HepG2 (cell line): ENCODE measurements around the gene COMMD1. TPM values are rescaled to one million over a fixed set of nuclear protein-coding genes. Genes with fewer than 3 reads are reported as not detected.

Experiments used
- ATAC-seq: fragments of 200-7000 bp; cut with Tn5 transposase; 3 replicates; pipeline ENCODE4 v1.9.1; 2020; ENCODE audit warnings: mild to moderate bottlenecking, moderate library complexity
- Bru-seq: library from RNA; stranded (reverse); fragments of 400-500 nt; gene quantifications from one replicate; lab custom pipeline; 2021; lab: Mats Ljungman, UMichigan
- BruChase-seq, 2 experiments: library from RNA; stranded (reverse); fragments of 400-500 nt; gene quantifications; one replicate each; lab custom pipeline; 2021; lab: Mats Ljungman, UMichigan
- BruUV-seq: library from RNA; stranded (reverse); fragments of 400-500 nt; replicated peaks from 2 replicates; lab custom pipeline; 2021; lab: Mats Ljungman, UMichigan
- CTCF ChIA-PET: fragments of 300-600 bp; formaldehyde crosslinking; extraction: SDS; loops from one replicate; lab custom pipeline; 2021; ENCODE audit warnings: low total read pairs, inconsistent platforms, low intra/inter-chr PET ratio; lab: Yijun Ruan, JAX
- POLR2A ChIA-PET: fragments of 350-600 bp; sonication (Branson Sonifier 250); formaldehyde crosslinking; loops from one replicate; lab custom pipeline; 2020; ENCODE audit warnings: antibody characterized with exemption, inconsistent platforms; lab: Yijun Ruan, JAX
- DNase-seq: peaks from one replicate; pipeline ENCODE4 v3.0.0-alpha.2; 2015; ENCODE audit warnings: low spot score
- FAIRE-seq: peaks from 3 replicates; lab custom pipeline; 2011; peaks lifted over from hg19 to GRCh38; lab: Jason Lieb, UNC
- H2AFZ ChIP-seq: one replicate; pipeline ENCODE4 v1.6.1; 2011; ENCODE audit warnings: low read length, inconsistent platforms
- H3K27ac ChIP-seq: fragments of 300-600 bp; 3 replicates; pipeline ENCODE4 v1.8.0; 2011; ENCODE audit warnings: mixed run types, mild to moderate bottlenecking, mixed read lengths, low read length, inconsistent platforms; ENCODE audit not compliant: insufficient read depth; ENCODE audit errors: extremely low read length
- H3K27me3 ChIP-seq, 2 experiments: fragments of 200-600 bp in 1 of 2; 2 replicates in 1 of 2; 3 replicates in 1 of 2; pipeline versions ENCODE4 v1.6.0 to v1.8.0; 2011; ENCODE audit warnings: low read length in 2 of 2, mild to moderate bottlenecking in 2 of 2, moderate library complexity in 2 of 2, inconsistent platforms in 1 of 2; ENCODE audit not compliant: insufficient read depth in 2 of 2, control insufficient read depth in 1 of 2
- H3K36me3 ChIP-seq, 2 experiments: fragments of 200-600 bp in 1 of 2; replicated peaks in 1 of 2; 2 replicates in 1 of 2; 3 replicates in 1 of 2; pipeline versions ENCODE4 v1.5.1 to v1.8.0; 2011; ENCODE audit warnings: low read length in 2 of 2, inconsistent platforms in 1 of 2; ENCODE audit not compliant: insufficient read depth in 2 of 2, control insufficient read depth in 1 of 2
- H3K4me1 ChIP-seq: 2 replicates; pipeline ENCODE4 v1.5.1; 2012; ENCODE audit warnings: low read length, inconsistent platforms; ENCODE audit not compliant: insufficient read depth
- H3K4me2 ChIP-seq: 2 replicates; pipeline ENCODE4 v1.6.0; 2011; ENCODE audit warnings: low read depth, low read length, inconsistent platforms
- H3K4me3 ChIP-seq, 3 experiments: fragments of 200-600 bp in 1 of 3; sonication (generic), shearing (Covaris generic) in 1 of 3; replicated peaks in 1 of 3; 2 replicates each; pipeline ENCODE4 v1.5.1; 2011 to 2016; ENCODE audit warnings: low read length in 3 of 3, inconsistent platforms in 2 of 3, low read depth in 2 of 3, mild to moderate bottlenecking in 2 of 3, control low read depth in 1 of 3, mixed read lengths in 1 of 3; ENCODE audit not compliant: insufficient read depth in 1 of 3
- H3K79me2 ChIP-seq: one replicate; pipeline ENCODE4 v1.6.1; 2011; ENCODE audit warnings: low read length, inconsistent platforms; ENCODE audit not compliant: insufficient read depth
- H3K9ac ChIP-seq: 2 replicates; pipeline ENCODE4 v1.6.0; 2011; ENCODE audit warnings: mild to moderate bottlenecking, low read depth, low read length, inconsistent platforms; ENCODE audit not compliant: insufficient read depth
- H3K9me3 ChIP-seq: 2 replicates; pipeline ENCODE4 v1.5.1; 2012; ENCODE audit warnings: mild to moderate bottlenecking, low read length
- H4K20me1 ChIP-seq: 2 replicates; pipeline ENCODE4 v1.6.0; 2011; ENCODE audit warnings: inconsistent platforms, mild to moderate bottlenecking, low read length, moderate library complexity; ENCODE audit not compliant: insufficient read depth
- PRPF4 ChIP-seq: fragments of 200-400 bp; formaldehyde crosslinking; IDR thresholded peaks from 2 replicates; pipeline ENCODE4 v1.6.1; 2016; ENCODE audit warnings: low read length, low read depth; ENCODE audit not compliant: poor library complexity, severe bottlenecking
- WGBS: methylation state at CpG from one replicate; pipeline ENCODE4 v1.1.6; 2017; ENCODE audit warnings: low lambda C conversion rate; 5-methylcytosine and 5-hydroxymethylcytosine counted together
- in situ Hi-C: cut with HindIII; loops from 2 replicates; pipeline ENCODE4 v1.10.0; 2017; ENCODE audit warnings: low pct_unique_long_range_greater_than_20kb; ENCODE audit not compliant: extremely low pct_ligation_motif_present
- intact Hi-C: fragments of 100-400 bp; cut with micrococcal nuclease; formaldehyde crosslinking; loops from one replicate; pipeline ENCODE4 v1.10.0; 2022; ENCODE audit not compliant: unreplicated experiment
- long read RNA-seq, 2 experiments: library from RNA in 1 of 2; library from polyadenylated mRNA in 1 of 2; stranded (forward) in 1 of 2; unstranded in 1 of 2; transcript quantifications; one replicate each; pipeline ENCODE4 v2.0.0, GENCODE V29; 2019 to 2022
- polyA minus RNA-seq, 3 experiments: library from RNA; depleted of rRNA, polyadenylated mRNA; stranded (reverse); fragments of >200 nt; gene quantifications; 2 replicates each; pipeline ENCODE4 v1.2.3, GENCODE V29; 2011; ENCODE audit warnings: low replicate concordance in 1 of 3
- polyA plus RNA-seq, 8 experiments: library from polyadenylated mRNA; depleted of rRNA in 3 of 8; stranded (reverse) in 7 of 8; unstranded in 1 of 8; fragments of >200 nt; fragmentation: Illumina TruSeq in 4 of 8; extraction: Trizol in 4 of 8; gene quantifications; 2 replicates each; pipeline versions ENCODE4 v1.2.1 to v1.2.3, GENCODE V29; 2011 to 2016; ENCODE audit warnings: low read depth in 4 of 8, missing spikeins in 1 of 8, mixed read lengths in 1 of 8; ENCODE audit not compliant: insufficient read depth in 1 of 8
- total RNA-seq, 5 experiments: library from RNA; depleted of rRNA; stranded (reverse); fragments of >200 nt; fragmentation: Illumina TruSeq; extraction: Trizol; gene quantifications; 2 replicates each; pipeline ENCODE4 v1.2.3, GENCODE V29; 2016; ENCODE audit warnings: low read depth in 1 of 5
- TF ChIP-seq, protein P1 (sequence below): sonication (generic); formaldehyde crosslinking; IDR thresholded peaks from 2 replicates; pipeline ENCODE4 v1.5.1; 2020; ENCODE audit warnings: mild to moderate bottlenecking, missing genetic modification reagents
- TF ChIP-seq, protein P2 (sequence below): sonication (generic); formaldehyde crosslinking; IDR thresholded peaks from 2 replicates; pipeline ENCODE4 v1.8.0; 2022; ENCODE audit warnings: missing genetic modification reagents, low read depth, mild to moderate bottlenecking, borderline replicate concordance
- TF ChIP-seq, protein P3 (sequence below): sonication (generic); formaldehyde crosslinking; IDR thresholded peaks from 2 replicates; pipeline ENCODE4 v1.4.0; 2020; ENCODE audit warnings: missing genetic modification reagents

Gene COMMD1
- total RNA-seq (2016; rRNA removed; fragmentation: Illumina TruSeq; extraction: Trizol) (105 and 125 TPM in 2 replicates), polyA plus RNA-seq (2011; rRNA removed) (22.8 and 25.7 TPM in 2 replicates), polyA minus RNA-seq (2011; rRNA and poly(A)+ RNA removed; ENCODE audit: low replicate concordance) (9.1 and 10.7 TPM in 2 replicates), Bru-seq, nascent RNA (percentile 54 among the genes with signal in this experiment), BruChase-seq, experiment 1, labeled RNA remaining after a 6-hour chase (percentile 49 among the genes with signal in this experiment), BruChase-seq, experiment 2, labeled RNA remaining after a 2-hour chase (percentile 48 among the genes with signal in this experiment)
- total RNA-seq (2016; cell fraction: cytosol; rRNA removed; fragmentation: Illumina TruSeq; extraction: Trizol; ENCODE audit: low read depth): 137 and 165 TPM in 2 replicates
- total RNA-seq (2016; cell fraction: insoluble cytoplasmic fraction; rRNA removed; fragmentation: Illumina TruSeq; extraction: Trizol): 102 and 125 TPM in 2 replicates
- total RNA-seq (2016; cell fraction: membrane; rRNA removed; fragmentation: Illumina TruSeq; extraction: Trizol): 133 and 151 TPM in 2 replicates
- 41.5 and 44.9 TPM in 2 replicates for total RNA-seq (2016; cell fraction: nucleus; rRNA removed; fragmentation: Illumina TruSeq; extraction: Trizol)
- polyA plus RNA-seq (2011; cell fraction: cytosol; rRNA removed): 25.9 and 29.9 TPM in 2 replicates
- polyA plus RNA-seq (2011; cell fraction: nucleus; rRNA removed): 12.0 and 12.6 TPM in 2 replicates
- 35.6 and 38.0 TPM in 2 replicates for polyA plus RNA-seq (2012)
- polyA plus RNA-seq (2016; cell fraction: cytosol; fragmentation: Illumina TruSeq; extraction: Trizol; ENCODE audit: low read depth): 146 and 159 TPM in 2 replicates
- 125 and 128 TPM in 2 replicates for polyA plus RNA-seq (2016; cell fraction: insoluble cytoplasmic fraction; fragmentation: Illumina TruSeq; extraction: Trizol; ENCODE audit: low read depth)
- polyA plus RNA-seq (2016; cell fraction: membrane; fragmentation: Illumina TruSeq; extraction: Trizol; ENCODE audit: low read depth): 113 and 115 TPM in 2 replicates
- 57.4 and 59.6 TPM in 2 replicates for polyA plus RNA-seq (2016; cell fraction: nucleus; fragmentation: Illumina TruSeq; extraction: Trizol; ENCODE audit: insufficient read depth, low read depth)
- 8.6 and 9.5 TPM in 2 replicates for polyA minus RNA-seq (2011; cell fraction: cytosol; rRNA and poly(A)+ RNA removed)
- 14.5 and 17.4 TPM in 2 replicates for polyA minus RNA-seq (2011; cell fraction: nucleus; rRNA and poly(A)+ RNA removed)
- long read RNA-seq, experiment 1, transcript COMMD1-201 (3 exons, 911 nt): major isoform, 49 of 52 reads
- long read RNA-seq, experiment 1, partial matches to known transcripts: 0 of 52 reads
- long read RNA-seq, experiment 1, other reads (novel, unspliced or antisense): 3 of 52 reads
- long read RNA-seq, experiment 2, transcript COMMD1-201 (3 exons, 911 nt): major isoform, 72 of 75 reads
- long read RNA-seq, experiment 2, partial matches to known transcripts: 0 of 75 reads
- long read RNA-seq, experiment 2, other reads (novel, unspliced or antisense): 3 of 75 reads

GRCh38 chr2:61905372-61906185 is at the start of gene COMMD1:
TSS of gene COMMD1 (plus strand) at chr2:61905674. CDS start at chr2:61905679, 5 bp downstream.
- ChIA-PET CTCF (no interaction called here), POLR2A (interaction anchor here (0.9 to 1.6 kb wide), 5 partner anchors 9 to 367 kb away, joined by 3 to 6 read pairs (median 4); partner anchors contain the start of genes FAM161A and XPO1)
- TF ChIP-seq, protein P1, sequence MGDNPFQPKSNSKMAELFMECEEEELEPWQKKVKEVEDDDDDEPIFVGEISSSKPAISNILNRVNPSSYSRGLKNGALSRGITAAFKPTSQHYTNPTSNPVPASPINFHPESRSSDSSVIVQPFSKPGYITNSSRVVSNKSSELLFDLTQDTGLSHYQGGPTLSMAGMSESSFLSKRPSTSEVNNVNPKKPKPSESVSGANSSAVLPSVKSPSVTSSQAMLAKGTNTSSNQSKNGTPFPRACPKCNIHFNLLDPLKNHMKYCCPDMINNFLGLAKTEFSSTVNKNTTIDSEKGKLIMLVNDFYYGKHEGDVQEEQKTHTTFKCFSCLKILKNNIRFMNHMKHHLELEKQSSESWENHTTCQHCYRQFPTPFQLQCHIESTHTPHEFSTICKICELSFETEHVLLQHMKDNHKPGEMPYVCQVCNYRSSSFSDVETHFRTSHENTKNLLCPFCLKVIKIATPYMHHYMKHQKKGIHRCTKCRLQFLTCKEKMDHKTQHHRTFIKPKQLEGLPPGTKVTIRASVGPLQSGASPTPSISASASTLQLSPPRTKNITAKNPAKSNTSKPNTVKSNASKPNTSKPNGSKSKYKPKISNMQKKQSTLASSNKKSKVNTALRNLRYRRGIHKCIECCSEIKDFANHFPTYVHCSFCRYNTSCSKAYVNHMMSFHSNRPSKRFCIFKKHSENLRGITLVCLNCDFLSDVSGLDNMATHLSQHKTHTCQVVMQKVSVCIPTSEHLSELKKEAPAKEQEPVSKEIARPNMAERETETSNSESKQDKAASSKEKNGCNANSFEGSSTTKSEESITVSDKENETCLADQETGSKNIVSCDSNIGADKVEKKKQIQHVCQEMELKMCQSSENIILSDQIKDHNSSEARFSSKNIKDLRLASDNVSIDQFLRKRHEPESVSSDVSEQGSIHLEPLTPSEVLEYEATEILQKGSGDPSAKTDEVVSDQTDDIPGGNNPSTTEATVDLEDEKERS: peak; percentile 49; the same call in 1 of the 2 replicates
- no peak for TF ChIP-seq PRPF4
- TF ChIP-seq, protein P2, sequence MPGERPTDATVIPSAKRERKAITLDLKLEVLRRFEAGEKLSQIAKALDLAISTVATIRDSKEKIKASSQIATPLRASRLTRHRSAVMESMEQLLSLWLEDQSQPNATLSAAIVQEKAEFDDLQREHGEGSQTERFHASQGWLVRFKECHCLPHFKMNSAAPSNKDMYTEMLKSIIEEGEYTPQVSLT (CRISPR knock-in tag): peak; percentile 66; the same call in 1 of the 2 replicates
- TF ChIP-seq, protein P3, sequence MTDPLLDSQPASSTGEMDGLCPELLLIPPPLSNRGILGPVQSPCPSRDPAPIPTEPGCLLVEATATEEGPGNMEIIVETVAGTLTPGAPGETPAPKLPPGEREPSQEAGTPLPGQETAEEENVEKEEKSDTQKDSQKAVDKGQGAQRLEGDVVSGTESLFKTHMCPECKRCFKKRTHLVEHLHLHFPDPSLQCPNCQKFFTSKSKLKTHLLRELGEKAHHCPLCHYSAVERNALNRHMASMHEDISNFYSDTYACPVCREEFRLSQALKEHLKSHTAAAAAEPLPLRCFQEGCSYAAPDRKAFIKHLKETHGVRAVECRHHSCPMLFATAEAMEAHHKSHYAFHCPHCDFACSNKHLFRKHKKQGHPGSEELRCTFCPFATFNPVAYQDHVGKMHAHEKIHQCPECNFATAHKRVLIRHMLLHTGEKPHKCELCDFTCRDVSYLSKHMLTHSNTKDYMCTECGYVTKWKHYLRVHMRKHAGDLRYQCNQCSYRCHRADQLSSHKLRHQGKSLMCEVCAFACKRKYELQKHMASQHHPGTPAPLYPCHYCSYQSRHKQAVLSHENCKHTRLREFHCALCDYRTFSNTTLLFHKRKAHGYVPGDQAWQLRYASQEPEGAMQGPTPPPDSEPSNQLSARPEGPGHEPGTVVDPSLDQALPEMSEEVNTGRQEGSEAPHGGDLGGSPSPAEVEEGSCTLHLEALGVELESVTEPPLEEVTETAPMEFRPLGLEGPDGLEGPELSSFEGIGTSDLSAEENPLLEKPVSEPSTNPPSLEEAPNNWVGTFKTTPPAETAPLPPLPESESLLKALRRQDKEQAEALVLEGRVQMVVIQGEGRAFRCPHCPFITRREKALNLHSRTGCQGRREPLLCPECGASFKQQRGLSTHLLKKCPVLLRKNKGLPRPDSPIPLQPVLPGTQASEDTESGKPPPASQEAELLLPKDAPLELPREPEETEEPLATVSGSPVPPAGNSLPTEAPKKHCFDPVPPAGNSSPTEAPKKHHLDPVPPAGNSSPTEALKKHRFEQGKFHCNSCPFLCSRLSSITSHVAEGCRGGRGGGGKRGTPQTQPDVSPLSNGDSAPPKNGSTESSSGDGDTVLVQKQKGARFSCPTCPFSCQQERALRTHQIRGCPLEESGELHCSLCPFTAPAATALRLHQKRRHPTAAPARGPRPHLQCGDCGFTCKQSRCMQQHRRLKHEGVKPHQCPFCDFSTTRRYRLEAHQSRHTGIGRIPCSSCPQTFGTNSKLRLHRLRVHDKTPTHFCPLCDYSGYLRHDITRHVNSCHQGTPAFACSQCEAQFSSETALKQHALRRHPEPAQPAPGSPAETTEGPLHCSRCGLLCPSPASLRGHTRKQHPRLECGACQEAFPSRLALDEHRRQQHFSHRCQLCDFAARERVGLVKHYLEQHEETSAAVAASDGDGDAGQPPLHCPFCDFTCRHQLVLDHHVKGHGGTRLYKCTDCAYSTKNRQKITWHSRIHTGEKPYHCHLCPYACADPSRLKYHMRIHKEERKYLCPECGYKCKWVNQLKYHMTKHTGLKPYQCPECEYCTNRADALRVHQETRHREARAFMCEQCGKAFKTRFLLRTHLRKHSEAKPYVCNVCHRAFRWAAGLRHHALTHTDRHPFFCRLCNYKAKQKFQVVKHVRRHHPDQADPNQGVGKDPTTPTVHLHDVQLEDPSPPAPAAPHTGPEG (CRISPR knock-in tag): no peak

More at GRCh38 chr2:61905372-61906185, at the start of gene COMMD1:
- Histone ChIP-seq H3K27ac (no peak within 1 kb of the TSS), H3K4me1 (peaks cover 18% of the 10 kb centered on the region), H3K36me3 (no peaks in the 10 kb centered on the region), H3K4me2 (peak within 1 kb of the TSS; percentile 82), H3K79me2 (peaks cover 4% of the 10 kb centered on the region), H3K27me3 (no peaks in the 10 kb centered on the region), H3K4me3 (peak within 1 kb of the TSS; percentile 83 to 97 (median 90)), H2AFZ (peak within 1 kb of the TSS; percentile 96), H3K9me3 (no peaks in the 10 kb centered on the region), H3K9ac (peak within 1 kb of the TSS; percentile 78), H4K20me1 (no peaks in the 10 kb centered on the region)
- DNase-seq (peak; percentile 67), FAIRE-seq (peak; percentile 56), ATAC-seq (peak; percentile 99)
- in situ Hi-C loops (no loop called here), intact Hi-C loops (no loop called here)
- 1% methylated on average over 17 of the region's 33 CpGs for WGBS
- TSS peak; percentile 75 for BruUV-seq
